Glutamatergic neuron (in vitro differentiated cells): Measurements from ENCODE around the gene ZNF324. TPM values are rescaled to one million over a fixed set of nuclear protein-coding genes. Genes with fewer than 3 reads are reported as not detected.

ENCODE experiments used
- DNase-seq: peaks from one replicate; pipeline ENCODE4 v3.0.0; 2022
- H3K27ac Mint-ChIP-seq: one replicate; pipeline ENCODE4 v1.8.0; 2020; ENCODE audit warnings: mild to moderate bottlenecking, mixed read lengths, inconsistent platforms; ENCODE audit not compliant: unreplicated experiment
- H3K27me3 Mint-ChIP-seq: one replicate; pipeline ENCODE4 v1.8.0; 2020; ENCODE audit warnings: mild to moderate bottlenecking, moderate library complexity, mixed read lengths, inconsistent platforms; ENCODE audit not compliant: unreplicated experiment
- H3K36me3 Mint-ChIP-seq: one replicate; pipeline ENCODE4 v1.8.0; 2020; ENCODE audit warnings: mild to moderate bottlenecking, mixed read lengths, inconsistent platforms; ENCODE audit not compliant: unreplicated experiment
- H3K4me1 Mint-ChIP-seq: one replicate; pipeline ENCODE4 v1.8.0; 2020; ENCODE audit warnings: mild to moderate bottlenecking, low read depth, mixed read lengths, inconsistent platforms; ENCODE audit not compliant: unreplicated experiment
- H3K4me3 Mint-ChIP-seq: one replicate; pipeline ENCODE4 v1.8.0; 2020; ENCODE audit warnings: mild to moderate bottlenecking, mixed read lengths, inconsistent platforms; ENCODE audit not compliant: unreplicated experiment
- H3K9me3 Mint-ChIP-seq: one replicate; pipeline ENCODE4 v1.8.0; 2020; ENCODE audit warnings: mild to moderate bottlenecking, moderate library complexity, mixed read lengths, inconsistent platforms; ENCODE audit not compliant: unreplicated experiment
- CTCF ChIP-seq: fragments of 200-600 bp; sonication (generic); IDR thresholded peaks from one replicate; pipeline ENCODE4 v1.5.0; 2021; ENCODE audit not compliant: partially characterized antibody, unreplicated experiment
- total RNA-seq: library from RNA; stranded (reverse); fragmentation: NEBNext Ultra II Directional; extraction: Animal tissue kit (Norgen Biotek cat#: 25700); gene quantifications from one replicate; pipeline ENCODE4 v1.2.1, GENCODE V29; 2021; ENCODE audit not compliant: unreplicated experiment

Gene ZNF324
- total RNA-seq, 1 donor from 2014 or later: 15.8 TPM

DNA sequence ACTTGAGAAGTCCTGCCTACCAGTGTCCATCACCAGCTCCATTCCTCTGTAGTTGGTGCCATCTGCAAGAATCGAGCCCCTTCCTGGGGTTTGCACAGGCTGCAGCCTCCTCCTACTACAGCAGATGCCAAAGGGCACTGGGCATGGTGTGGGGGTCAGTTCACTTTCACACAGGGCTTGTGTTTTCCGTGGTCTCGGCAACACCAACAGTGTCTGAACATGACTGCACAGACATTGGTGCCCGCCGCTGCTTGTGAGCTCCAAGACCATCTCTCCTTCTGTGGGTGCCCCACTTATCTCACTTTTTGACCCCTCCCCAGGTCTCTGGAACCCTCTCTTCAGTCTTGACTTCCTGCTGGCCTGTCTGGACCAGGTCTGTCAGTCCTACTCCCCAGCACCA lies 24.5 kb downstream of the ZNF324 start:
- no peaks in the 10 kb centered on the region for H3K4me1 Mint-ChIP-seq
- TF ChIP-seq CTCF: no peak
- peaks cover 4% of the 10 kb centered on the region for H3K27me3 Mint-ChIP-seq
- no peaks in the 10 kb centered on the region for H3K36me3 Mint-ChIP-seq
- no peak for DNase-seq
- H3K9me3 Mint-ChIP-seq: peaks cover 2% of the 10 kb centered on the region
- no peak overlapping the region for H3K27ac Mint-ChIP-seq
- H3K4me3 Mint-ChIP-seq: peak overlapping the region; percentile 30

DNA sequence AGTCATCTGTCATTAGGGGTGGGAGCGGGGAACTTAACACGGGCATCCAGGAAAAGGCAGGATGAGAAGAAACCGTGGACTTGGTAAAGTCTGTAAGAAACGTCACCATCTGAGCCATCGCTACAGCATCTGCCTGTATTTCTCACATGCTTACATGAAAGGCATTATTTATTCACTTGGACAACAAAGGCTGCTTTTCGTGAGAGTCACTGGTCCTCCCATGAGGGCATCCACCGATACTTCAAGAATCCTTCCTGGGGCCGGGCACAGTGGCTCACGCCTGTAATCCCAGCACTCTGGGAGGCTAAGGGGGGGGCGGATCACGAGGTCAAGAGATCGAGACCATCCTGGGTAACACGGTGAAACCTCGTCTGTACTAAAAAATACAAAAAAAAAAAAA lies 25.4 kb downstream of the ZNF324 start:
- H3K4me1 Mint-ChIP-seq: no peaks in the 10 kb centered on the region
- no peak overlapping the region for H3K27ac Mint-ChIP-seq
- peaks cover 2% of the 10 kb centered on the region for H3K9me3 Mint-ChIP-seq
- no peak for DNase-seq
- H3K4me3 Mint-ChIP-seq: peak overlapping the region; percentile 30
- peaks cover 5% of the 10 kb centered on the region for H3K27me3 Mint-ChIP-seq
- no peaks in the 10 kb centered on the region for H3K36me3 Mint-ChIP-seq
- no peak for TF ChIP-seq CTCF

- no peak for TF ChIP-seq CTCF
- peak overlapping the region; percentile 30 for H3K4me3 Mint-ChIP-seq
- peaks cover 6% of the 10 kb centered on the region for H3K4me1 Mint-ChIP-seq
- peaks cover 12% of the 10 kb centered on the region for H3K27me3 Mint-ChIP-seq
- peaks cover 14% of the 10 kb centered on the region for H3K9me3 Mint-ChIP-seq
- H3K27ac Mint-ChIP-seq: no peak overlapping the region
- DNase-seq: no peak
- peaks cover 7% of the 10 kb centered on the region for H3K36me3 Mint-ChIP-seq
Measured at GRCh38 chr19:58497634-58498170, 30.8 kb downstream of the ZNF324 start.

- peaks cover 7% of the 10 kb centered on the region for H3K36me3 Mint-ChIP-seq
- no peak for DNase-seq
- no peak overlapping the region for H3K27ac Mint-ChIP-seq
- H3K4me1 Mint-ChIP-seq: peaks cover 6% of the 10 kb centered on the region
- TF ChIP-seq CTCF: no peak
- peak overlapping the region; percentile 96 for H3K4me3 Mint-ChIP-seq
- H3K9me3 Mint-ChIP-seq: peaks cover 14% of the 10 kb centered on the region
- peaks cover 16% of the 10 kb centered on the region for H3K27me3 Mint-ChIP-seq
Measured at GRCh38 chr19:58498316-58499020, 31.6 kb downstream of the ZNF324 start.
